HG03520 (cell line): ENCODE data around the gene UNC5C.
"Not testable (repeated sequence)": the region's sequence is repeated elsewhere in the genome, so short reads cannot be mapped to it uniquely, and the experiment has no call there.

Experiments used
- ATAC-seq: cut with Tn5 transposase; IDR thresholded peaks from one replicate; pipeline ENCODE4 v1.9.1; 2021; ENCODE audit warnings: mild to moderate bottlenecking, moderate library complexity; ENCODE audit not compliant: unreplicated experiment

The UNC5C gene

DNA sequence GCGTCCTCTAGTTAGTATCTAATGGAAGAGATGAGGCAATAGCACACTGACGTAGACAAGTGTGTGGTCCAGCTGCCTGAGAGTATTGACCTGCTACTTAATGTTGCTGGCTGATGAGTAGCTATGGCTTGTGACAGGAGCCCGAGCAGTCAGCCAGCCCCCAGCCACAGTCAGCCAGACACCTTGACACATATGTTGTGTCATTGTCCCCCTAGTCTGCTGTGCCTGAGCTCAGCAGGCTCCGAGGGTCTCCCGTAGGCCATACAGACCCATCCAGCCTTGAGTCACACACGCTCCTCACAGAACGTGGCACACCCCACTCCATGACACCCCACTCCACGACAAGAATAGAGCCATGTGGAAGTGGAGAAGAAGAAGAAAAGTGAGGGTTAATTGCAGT lies 362.1 kb downstream of the UNC5C start:
- ATAC-seq = no peak

DNA sequence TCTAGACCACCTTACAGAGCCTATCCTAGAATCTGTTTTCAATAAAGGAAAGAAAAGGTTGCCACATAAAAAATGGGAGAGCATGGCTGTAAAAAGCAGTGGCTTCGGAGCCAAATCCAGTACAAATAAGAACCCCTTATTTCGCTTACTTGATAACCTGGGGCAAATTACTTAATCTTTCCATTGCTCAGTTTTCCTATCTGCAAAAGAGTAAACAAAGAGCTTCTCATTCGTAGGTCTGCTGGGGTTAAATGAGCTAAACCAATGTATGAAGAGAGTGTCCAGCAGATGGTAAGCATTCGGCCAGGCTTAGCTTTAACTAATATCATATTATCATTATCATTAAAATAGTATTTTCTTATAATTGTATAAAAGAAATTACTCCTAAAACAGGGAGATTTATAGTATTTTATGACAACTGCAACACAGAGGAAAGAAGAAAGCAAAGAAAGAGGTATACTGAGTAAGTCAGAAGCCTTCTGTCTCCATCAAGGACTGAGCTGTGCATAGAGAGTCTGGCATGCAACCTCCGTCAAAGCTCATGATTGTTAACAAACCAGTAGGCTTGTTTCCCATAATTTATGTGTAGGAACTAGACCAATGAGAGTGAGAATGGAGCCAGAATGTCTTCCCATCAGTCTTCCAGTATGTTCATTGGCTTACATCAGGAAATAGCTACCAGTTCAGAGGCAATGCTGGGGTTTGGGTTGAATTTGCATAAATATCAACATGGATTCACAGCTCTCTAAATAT lies 364.9 kb downstream of the UNC5C start:
- no peak for ATAC-seq

DNA sequence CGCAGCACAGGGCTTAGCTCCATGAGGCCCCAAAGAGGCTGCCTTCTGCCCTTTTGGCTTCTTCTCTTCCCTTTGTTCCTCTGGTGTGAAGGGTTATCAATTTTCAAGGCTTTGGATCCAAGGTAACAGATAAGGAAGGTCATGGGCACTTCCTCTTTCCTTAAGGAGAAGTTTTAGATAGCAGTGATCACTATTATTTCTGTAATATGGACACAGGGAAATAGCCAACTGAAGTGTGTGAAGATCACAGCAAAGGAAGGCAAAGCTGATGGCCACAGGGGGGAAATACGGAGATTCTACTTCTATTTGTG lies 366.8 kb downstream of the UNC5C start:
- no peak for ATAC-seq

DNA sequence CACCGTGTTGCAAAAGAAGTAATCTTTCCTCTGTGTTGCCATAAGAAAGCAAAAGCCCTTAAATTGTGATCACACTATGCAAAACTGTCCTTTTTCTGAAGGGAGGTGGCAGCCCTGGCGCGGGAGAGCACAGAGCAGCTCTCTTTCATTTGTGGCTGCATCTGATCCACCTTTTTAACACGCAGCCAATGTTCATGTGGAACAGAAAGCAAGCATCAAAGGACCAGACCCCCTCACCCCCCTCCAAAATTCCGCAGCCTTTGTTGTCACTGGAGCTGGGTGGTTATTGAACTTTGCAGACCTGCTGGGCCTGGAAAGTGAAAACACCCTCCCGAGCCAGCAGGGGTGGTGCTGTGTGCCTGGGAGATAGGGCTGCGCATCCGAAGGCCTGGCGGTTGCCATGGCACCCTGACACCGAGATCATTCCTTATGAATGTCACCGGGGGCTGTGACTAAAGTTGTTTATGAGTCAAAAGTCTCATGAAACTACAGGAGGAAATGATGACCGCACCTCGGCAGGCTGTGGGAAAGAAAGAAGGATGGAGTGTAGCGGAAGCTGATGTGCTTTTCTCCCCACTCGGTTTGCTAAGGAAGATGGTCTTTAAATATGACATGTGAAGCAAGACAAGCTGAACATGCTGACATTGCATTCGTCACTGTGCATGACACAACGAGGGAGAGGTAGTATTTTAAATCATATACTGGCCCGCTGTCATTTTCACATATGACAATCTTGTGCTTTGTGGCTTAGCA lies 367.4 kb downstream of the UNC5C start:
- ATAC-seq = no peak

DNA sequence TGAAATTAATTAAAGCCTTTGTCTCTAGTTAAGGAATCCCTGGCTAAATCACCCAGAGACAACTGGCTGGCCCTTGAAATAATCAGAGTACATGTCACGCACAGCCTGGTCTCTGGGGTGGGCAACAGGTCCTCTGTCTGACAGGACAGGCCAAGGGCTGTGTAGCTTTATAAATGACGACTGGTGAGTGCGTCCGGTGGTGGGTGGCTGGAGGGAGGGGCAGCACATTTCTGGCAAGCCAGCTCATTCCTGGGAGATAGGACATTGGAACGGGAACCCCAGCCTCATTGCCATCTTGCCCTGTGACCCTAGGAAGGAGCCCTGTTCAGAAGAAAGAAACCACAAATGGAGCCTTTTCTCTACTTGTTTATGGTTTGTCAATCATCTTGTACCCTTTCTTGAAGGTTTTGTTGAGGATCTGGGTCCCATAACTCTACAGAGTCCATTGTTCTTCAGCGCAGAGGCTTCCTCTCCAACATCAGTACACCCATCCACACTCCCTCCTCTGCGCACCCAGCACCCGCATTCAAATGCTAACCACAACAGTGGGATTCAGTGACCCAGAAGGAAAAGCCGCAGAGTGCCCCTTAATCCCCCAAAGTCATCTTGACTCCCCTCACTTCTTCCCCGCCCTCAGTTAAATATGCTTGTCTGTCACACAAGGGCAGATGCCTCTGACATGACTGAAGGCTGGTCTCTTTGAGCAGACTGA lies 368.1 kb downstream of the UNC5C start:
- no peak for ATAC-seq

DNA sequence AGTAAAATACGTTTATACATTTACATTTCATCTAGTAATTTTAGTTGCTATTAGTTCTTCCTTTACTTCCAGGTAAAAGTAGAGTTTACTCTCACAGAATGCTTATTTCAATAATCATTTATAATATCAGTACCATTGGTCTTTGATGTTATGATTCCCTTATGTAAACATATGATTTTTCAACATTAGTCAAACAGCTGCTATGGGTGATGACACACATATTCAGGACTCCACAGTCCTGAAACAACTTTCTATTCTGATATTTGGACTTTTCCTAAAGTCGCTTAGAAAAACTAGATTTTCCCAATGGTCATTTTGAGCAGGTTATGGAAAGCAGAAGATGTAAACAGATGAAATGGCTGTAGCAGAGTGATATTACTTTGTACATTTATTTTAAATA lies 369.8 kb downstream of the UNC5C start:
- ATAC-seq = no peak

DNA sequence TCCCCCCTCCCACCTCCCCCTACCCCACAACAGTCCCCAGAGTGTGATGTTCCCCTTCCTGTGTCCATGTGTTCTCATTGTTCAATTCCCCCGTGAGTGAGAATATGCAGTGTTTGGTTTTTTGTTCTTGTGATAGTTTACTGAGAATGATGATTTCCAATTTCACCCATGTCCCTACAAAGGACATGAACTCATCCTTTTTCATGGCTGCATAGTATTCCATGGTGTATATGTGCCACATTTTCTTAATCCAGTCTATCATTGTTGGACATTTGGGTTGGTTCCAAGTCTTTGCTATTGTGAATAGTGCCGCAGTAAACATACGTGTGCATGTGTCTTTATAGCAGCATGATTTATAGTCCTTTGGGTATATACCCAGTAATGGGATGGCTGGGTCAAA lies 377.4 kb downstream of the UNC5C start:
- ATAC-seq = not testable (repeated sequence)

DNA sequence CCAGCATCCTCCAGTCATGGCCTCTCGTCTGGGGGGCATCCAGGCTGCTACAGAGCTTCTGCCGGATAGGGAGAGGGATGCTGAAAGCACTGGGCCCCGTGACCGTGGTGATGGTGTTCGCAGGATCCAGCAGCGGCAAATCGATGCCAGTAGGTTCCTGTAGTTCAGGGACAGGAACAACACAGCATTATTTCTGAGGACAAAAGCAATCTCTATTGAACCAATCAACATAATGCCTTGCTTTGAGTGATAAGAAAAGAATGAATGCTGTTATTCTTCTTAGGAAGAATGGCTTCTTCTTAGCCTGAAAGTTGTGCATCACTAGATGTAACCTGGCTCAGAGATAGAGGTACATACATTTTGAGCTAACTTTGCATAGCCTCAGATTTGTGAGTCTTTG lies 378.6 kb downstream of the UNC5C start:
- no peak for ATAC-seq

DNA sequence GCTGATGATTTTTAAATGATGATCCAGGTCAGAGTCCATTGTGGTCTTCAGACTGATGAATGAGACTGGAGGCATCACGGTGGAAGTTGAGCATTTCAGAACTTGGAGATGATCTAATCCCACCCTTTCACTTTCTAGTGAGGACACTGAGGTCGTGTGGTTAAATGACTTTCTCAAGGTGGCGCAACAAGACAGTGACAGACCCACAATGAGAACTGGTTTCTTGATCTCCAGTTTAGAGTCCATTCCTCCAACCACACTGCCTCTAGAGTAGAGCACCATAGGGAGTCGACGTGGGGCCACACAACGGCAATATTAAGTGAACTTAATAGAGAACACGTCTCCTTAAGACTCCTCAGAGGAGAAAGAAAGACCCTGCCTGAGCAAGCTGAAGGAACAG lies 381.0 kb downstream of the UNC5C start:
- no peak for ATAC-seq

DNA sequence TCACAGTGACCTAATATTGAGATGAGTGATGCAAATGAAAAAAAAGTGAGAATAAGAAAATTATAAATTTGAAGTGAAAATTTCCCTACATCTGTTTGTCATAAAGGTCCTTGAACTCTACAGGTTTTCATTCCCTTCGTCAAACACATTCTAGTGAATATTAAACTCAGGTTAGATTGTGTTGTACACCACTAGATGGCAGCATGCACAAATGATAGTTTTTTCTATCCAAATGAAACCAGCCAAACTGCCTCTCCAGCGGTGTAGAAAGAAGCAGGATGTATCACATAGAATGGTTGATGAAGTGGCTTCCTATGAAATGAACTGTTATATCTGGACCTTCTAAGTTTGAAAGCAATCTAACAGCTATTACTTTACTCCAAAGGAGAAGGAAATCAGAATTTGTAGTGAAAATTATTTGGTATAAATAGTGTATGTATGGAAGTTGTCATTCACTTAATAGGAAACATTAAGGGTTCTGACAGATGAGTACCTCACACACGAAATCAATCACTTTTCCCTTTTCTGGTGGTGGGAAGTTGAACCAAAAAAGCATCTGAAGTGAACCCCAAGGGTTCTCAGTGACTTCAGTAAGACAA lies 382.7 kb downstream of the UNC5C start:
- peak; percentile 81 for ATAC-seq

DNA sequence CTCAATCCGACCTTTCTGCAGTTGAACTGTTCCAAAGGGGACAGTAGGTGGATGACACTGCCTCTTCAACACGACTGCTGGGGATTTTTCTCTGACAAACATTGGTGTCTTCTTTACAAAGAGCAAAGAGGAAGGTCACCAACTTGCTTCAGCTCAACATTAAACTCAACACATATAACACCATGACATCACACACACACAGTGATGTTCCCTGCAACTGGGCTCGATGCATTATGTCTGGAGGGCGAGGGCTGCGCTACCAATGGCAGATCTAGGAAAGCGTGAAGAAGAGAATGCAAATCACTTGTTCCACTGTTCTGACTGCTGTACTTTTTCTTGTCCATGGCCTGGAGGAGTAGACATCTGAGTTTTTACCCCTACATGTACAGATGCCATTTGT lies 385.9 kb downstream of the UNC5C start:
- no peak for ATAC-seq

DNA sequence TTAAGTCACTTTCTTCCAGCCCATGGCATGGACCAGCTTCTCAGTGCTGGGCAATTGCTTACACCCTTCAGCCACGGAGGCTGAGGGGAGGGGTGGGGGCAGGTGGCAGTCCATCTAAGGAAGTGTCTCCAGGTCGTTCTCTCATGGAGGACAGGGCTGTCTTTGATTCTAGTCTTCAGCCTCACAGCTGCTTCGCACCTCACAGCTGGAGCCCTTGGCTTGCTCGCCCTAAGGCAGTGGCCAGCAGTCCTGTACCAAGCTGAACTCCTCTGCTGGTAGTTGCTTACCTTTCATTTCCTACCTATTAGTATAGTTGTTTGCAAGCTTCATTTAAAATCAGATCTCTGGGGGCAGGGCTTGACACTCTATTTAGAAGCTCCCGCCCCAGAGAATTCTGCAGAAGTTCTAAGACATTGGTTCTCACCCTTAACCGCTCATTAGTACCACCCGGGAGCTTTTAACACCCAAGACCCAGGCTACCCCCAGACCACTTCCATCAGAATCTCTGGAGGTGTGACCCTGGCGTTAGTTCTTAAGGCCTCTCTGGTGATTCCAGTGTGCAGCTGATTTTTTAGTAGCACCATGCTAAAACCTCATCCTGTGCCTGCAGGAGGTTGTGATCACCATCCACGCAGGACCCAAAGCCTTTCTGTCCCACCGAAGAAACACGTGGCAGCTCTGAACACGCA lies 386.8 kb downstream of the UNC5C start:
- no peak for ATAC-seq

DNA sequence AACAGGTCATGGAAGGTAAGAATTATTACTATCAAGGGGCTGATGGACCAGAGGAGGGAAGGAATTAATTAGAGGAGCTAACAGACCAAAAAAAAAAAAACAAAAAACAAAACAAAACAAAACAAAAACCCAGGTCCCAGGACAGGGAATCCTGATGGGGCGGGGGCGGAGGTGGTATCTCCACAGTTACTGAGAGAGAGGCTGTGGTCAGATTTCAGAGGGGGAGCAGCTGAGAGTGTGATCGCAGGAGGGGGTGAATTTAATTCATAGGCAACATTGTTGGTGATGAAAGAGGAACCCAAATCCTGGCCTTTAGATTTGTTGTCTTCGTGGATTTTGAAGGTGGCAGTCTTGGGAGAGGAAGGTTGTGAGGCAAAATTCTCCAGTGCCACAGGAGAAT lies 389.4 kb downstream of the UNC5C start:
- no peak for ATAC-seq

DNA sequence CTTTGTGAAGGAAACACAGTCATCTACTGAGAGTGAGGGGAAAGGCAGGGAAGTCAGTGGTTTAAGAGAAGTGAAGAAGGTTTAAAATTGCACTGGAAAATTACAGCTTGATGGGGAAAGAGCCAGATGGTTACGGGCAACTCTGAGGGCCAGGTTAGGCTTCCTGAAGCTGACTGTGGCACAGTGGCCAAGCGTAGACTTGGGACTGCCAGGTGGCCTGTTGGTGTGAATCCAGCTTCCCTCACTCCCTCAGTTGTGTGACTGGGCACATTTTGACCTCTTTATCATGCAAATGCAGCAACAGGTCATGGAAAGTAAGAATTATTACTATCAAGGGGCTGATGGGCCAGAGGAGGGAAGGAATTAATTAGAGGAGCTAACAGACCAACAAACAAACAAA lies 390.1 kb downstream of the UNC5C start:
- no peak for ATAC-seq

DNA sequence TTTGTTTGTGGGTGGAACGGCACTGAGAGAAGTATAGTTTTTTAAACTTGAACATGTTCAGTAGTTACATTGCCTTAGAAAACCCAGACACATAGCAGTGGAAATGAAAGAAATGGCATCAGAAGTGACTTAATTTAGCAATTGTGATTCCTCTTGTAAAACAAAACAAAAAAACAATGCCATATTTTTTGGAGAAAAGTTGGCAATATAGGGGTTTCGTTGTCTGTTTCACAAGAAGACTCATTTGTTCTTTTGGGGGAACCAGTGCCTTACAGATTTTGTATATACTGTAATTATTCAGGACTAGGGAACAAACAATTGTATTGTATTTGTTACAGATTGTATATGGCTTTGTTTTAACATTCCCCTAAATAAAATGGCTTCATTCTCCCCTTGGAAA lies 390.7 kb downstream of the UNC5C start:
- ATAC-seq = no peak

DNA sequence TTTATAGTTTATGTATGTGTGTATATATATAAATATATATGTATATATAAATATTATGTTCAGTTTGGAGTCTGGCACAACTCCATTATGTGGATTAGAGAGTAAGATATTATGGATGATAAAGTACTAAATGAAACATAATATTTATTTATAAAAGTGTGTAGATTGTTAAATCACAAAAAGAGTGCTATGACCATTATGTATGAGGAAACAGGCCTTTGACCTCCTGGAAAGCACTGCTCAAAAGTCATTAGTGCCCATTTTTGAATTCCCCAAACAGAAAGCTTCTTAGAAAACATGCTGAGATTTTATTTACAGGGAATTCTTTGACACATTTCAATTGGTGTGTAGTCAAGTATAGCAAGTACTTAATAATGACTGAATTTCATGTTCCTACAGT lies 391.2 kb downstream of the UNC5C start:
- no peak for ATAC-seq

DNA sequence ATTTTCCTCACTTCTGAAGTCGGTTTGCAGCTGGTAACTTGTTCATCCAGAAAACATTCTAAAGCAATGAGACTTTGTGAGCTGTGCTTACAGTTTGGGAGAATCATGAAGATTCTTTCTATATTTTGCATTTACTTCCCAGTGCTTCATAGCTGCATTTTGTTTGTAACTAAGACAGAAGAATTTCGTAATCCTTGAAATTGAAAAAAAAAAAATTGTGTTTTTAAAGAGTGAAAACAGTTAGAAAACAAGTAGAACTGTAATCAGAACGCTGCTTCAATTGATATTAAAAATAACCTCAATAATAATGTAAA lies 392.4 kb downstream of the UNC5C start:
- no peak for ATAC-seq

DNA sequence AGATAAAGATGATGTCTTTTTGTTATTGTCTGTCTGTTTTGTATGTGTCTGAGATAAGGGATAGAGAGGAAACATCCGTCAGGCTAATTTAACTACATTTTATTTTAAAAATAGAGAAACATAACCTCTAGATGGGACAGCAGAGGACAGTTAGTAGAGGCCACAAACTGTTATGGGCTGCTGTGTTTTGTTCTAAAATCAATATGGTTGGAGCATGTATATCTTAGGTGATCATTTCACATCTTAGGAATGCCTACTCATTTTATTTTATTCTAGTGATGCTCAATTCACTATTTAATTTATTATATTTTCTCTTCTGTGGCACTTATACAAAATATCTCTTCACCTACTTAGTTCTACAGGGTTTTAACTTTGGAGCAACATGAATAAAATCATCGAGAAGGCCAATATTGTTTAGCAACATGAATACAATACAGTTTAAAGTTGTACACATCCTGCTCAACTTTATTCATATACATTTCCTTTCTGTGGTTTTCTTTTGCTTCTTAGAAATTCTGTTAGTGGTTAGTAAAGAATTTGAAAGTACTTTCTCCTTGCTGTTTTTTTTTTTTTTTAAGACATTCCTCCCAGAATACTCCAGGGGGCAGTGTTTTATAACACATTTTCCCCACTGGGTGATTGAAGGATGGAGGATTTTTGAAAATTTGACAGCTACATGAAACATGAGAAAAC lies 392.9 kb downstream of the UNC5C start:
- ATAC-seq = peak; percentile 61

DNA sequence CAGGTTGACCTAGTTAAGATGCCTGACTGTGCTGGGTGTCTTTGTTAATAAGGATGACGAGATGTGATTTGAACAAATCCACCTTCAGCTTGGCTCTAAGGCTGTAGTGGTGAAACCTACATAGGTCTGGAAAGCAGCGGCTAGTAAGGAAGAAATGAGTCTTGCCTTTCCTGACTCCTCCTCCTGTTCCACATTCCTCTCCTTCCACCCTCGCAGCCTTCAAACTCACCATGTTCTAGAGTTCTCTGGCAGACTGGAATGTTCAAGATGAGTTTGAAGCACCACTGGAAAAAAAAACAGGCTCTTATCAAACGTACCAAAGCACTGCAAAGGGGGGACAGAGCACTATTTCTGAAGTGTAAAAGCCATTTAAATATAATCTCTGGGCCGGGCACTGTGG lies 395.6 kb downstream of the UNC5C start:
- ATAC-seq = no peak

DNA sequence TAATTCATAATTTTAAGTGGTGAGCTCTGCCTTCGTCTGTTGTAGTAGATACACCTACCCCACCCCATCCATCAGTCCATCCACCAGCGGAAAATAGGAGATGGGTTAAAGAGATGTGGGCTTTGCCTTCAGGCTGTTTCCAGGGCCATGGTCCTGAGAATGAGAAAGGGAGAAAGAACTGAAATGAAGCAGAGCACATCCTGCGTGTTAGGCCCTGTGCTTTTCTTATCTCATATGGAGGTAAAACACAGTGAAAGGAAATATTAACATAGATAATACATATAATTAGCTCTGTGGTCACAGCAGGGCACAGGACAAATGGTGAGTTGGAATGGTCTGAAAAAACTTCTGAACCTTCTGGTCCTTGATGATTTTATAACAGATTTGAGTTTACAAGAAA lies 397.5 kb downstream of the UNC5C start:
- no peak for ATAC-seq

DNA sequence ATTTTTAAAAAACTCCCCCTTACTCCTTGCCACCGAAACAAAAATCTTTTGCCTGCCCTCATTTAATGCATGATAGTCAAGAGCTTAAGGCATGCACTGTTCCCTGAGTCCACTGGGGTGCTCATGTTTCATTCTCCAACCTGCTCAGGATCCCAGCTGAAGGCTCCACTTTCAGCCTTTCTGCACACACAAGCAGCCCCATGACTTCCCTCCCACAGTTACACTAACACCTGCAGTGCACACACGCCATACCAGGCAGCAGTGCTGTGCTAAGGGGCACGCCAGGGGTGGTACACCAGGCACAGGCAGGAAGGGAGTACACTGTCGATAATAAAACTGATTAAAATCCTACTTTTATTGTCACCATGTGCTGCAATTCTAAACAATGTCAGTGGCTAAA lies 405.8 kb downstream of the UNC5C start:
- no peak for ATAC-seq
